SK-N-SH (cell line): ENCODE results near the gene ABHD1. TPM values are rescaled to one million over a fixed set of nuclear protein-coding genes. Genes with fewer than 3 reads are reported as not detected.

Experiments
- CTCF ChIA-PET: fragments of 300-600, 350-600 bp; formaldehyde crosslinking; extraction: SDS; loops from one replicate; lab custom pipeline; 2021; lab: Yijun Ruan, JAX
- POLR2A ChIA-PET: fragments of 350-600 bp; sonication (Branson Sonifier 250); formaldehyde crosslinking; extraction: SDS; loops from one replicate; lab custom pipeline; 2020; ENCODE audit warnings: antibody characterized with exemption, inconsistent platforms; lab: Yijun Ruan, JAX
- DNase-seq: peaks from one replicate; pipeline ENCODE4 v3.0.0; 2012
- H2AFZ ChIP-seq: fragments of 200-600 bp; sonication (generic); 2 replicates; pipeline ENCODE4 v1.8.1; 2016; ENCODE audit warnings: antibody characterized with exemption, mild to moderate bottlenecking, low read depth
- H3F3A ChIP-seq: fragments of 200-600 bp; sonication (generic); replicated peaks from 2 replicates; pipeline ENCODE3; 2016; ENCODE audit warnings: antibody characterized with exemption, mild to moderate bottlenecking; ENCODE audit not compliant: insufficient read depth
- H3K27ac ChIP-seq, 2 experiments: fragments of 200-500 bp in 1 of 2; fragments of 200-600 bp in 1 of 2; sonication (Bioruptor generic) in 1 of 2; sonication (generic), shearing (Covaris generic) in 1 of 2; 2 replicates each; pipeline versions ENCODE4 v1.5.1 to v1.6.1; 2014 to 2016; ENCODE audit warnings: low read depth in 2 of 2, inconsistent platforms in 1 of 2, low read length in 1 of 2, mild to moderate bottlenecking in 1 of 2, mixed read lengths in 1 of 2
- H3K27me3 ChIP-seq: fragments of 200-600 bp; sonication (generic), shearing (Covaris generic); 2 replicates; pipeline ENCODE4 v1.6.1; 2016; ENCODE audit warnings: mixed run types; ENCODE audit not compliant: insufficient read depth
- H3K36me3 ChIP-seq, 2 experiments: fragments of 200-500 bp in 1 of 2; fragments of 200-600 bp in 1 of 2; sonication (Bioruptor generic) in 1 of 2; sonication (generic) in 1 of 2; replicated peaks in 1 of 2; 2 replicates each; pipeline versions ENCODE3 to v1.5.1; 2014 to 2016; ENCODE audit warnings: low read length in 1 of 2, mild to moderate bottlenecking in 1 of 2; ENCODE audit not compliant: insufficient read depth in 2 of 2, control insufficient read depth in 1 of 2
- H3K4me1 ChIP-seq, 2 experiments: fragments of 200-500 bp in 1 of 2; fragments of 200-600 bp in 1 of 2; sonication (Bioruptor generic) in 1 of 2; sonication (generic), shearing (Covaris generic) in 1 of 2; 2 replicates each; pipeline versions ENCODE4 v1.5.1 to v1.6.1; 2014 to 2016; ENCODE audit warnings: low read depth in 1 of 2, low read length in 1 of 2, mixed run types in 1 of 2; ENCODE audit not compliant: insufficient read depth in 2 of 2, control insufficient read depth in 1 of 2
- H3K4me2 ChIP-seq: fragments of 200-600 bp; sonication (generic), shearing (Covaris generic); 2 replicates; pipeline ENCODE4 v1.6.1; 2017; ENCODE audit warnings: mixed run types
- H3K4me3 ChIP-seq, 2 experiments: fragments of 200-500 bp in 1 of 2; fragments of 200-600 bp in 1 of 2; sonication (Bioruptor generic) in 1 of 2; sonication (generic), shearing (Covaris generic) in 1 of 2; 2 replicates each; pipeline versions ENCODE4 v1.5.1 to v1.8.1; 2014 to 2016; ENCODE audit warnings: low read depth in 2 of 2, inconsistent platforms in 1 of 2, low read length in 1 of 2, mild to moderate bottlenecking in 1 of 2, mixed read lengths in 1 of 2, moderate library complexity in 1 of 2
- H3K79me2 ChIP-seq: fragments of 200-600 bp; sonication (generic); 2 replicates; pipeline ENCODE4 v1.8.1; 2017; ENCODE audit warnings: mild to moderate bottlenecking; ENCODE audit not compliant: insufficient read depth
- H3K9ac ChIP-seq: fragments of 200-600 bp; sonication (generic); 2 replicates; pipeline ENCODE4 v1.6.1; 2017; ENCODE audit warnings: mixed run types
- H3K9me2 ChIP-seq: fragments of 200-600 bp; sonication (generic); 2 replicates; pipeline ENCODE4 v1.6.1; 2017; ENCODE audit warnings: mixed run types
- H3K9me3 ChIP-seq: fragments of 200-600 bp; sonication (generic); 2 replicates; pipeline ENCODE4 v1.6.1; 2017; ENCODE audit warnings: mixed run types, mild to moderate bottlenecking, moderate library complexity
- H4K20me1 ChIP-seq: fragments of 200-600 bp; sonication (generic); 2 replicates; pipeline ENCODE4 v1.6.1; 2017; ENCODE audit warnings: mild to moderate bottlenecking, mixed run types; ENCODE audit not compliant: insufficient read depth
- EP300 ChIP-seq, 2 experiments: IDR thresholded peaks; 2 replicates each; pipeline versions ENCODE4 v1.4.0 to v1.6.1; 2012; ENCODE audit warnings: borderline replicate concordance in 1 of 2, low read depth in 1 of 2, low read length in 1 of 2
- FOSL2 ChIP-seq: IDR thresholded peaks from 2 replicates; pipeline ENCODE4 v1.4.0; 2012; ENCODE audit warnings: low read depth, mild to moderate bottlenecking, moderate library complexity, borderline replicate concordance
- FOXJ3 ChIP-seq: sonication (generic); formaldehyde crosslinking; IDR thresholded peaks from 2 replicates; pipeline ENCODE4 v1.5.1; 2020; ENCODE audit warnings: mild to moderate bottlenecking, missing genetic modification reagents
- FOXM1 ChIP-seq: IDR thresholded peaks from 2 replicates; pipeline ENCODE4 v1.4.0; 2012; ENCODE audit warnings: low read depth, mild to moderate bottlenecking
- GATA2 ChIP-seq: sonication (generic); formaldehyde crosslinking; IDR thresholded peaks from 2 replicates; pipeline ENCODE4 v1.5.0; 2020; ENCODE audit warnings: mild to moderate bottlenecking, missing genetic modification reagents
- MEF2A ChIP-seq: IDR thresholded peaks from 2 replicates; pipeline ENCODE4 v1.4.0; 2012; ENCODE audit warnings: low read depth, borderline replicate concordance
- NRF1 ChIP-seq: IDR thresholded peaks from 2 replicates; pipeline ENCODE4 v1.6.1; 2012; ENCODE audit warnings: low read depth, mild to moderate bottlenecking, low read length
- RAD21 ChIP-seq: IDR thresholded peaks from 2 replicates; pipeline ENCODE4 v1.6.1; 2012; ENCODE audit warnings: mild to moderate bottlenecking, low read length
- RFX5 ChIP-seq: IDR thresholded peaks from 2 replicates; pipeline ENCODE4 v1.6.1; 2012; ENCODE audit warnings: mild to moderate bottlenecking, improper control_type of control experiment, low read length
- TAF1 ChIP-seq: IDR thresholded peaks from 2 replicates; pipeline ENCODE4 v1.6.1; 2012; ENCODE audit warnings: low read depth, mild to moderate bottlenecking, low read length, moderate library complexity, borderline replicate concordance
- WGBS: methylation state at CpG from one replicate; pipeline ENCODE4 v1.1.6; 2017; ENCODE audit warnings: low lambda C conversion rate; 5-methylcytosine and 5-hydroxymethylcytosine counted together
- polyA plus RNA-seq, 3 experiments: library from polyadenylated mRNA; depleted of rRNA; stranded (reverse); fragments of >200 nt; gene quantifications; 2 replicates each; pipeline ENCODE4 v1.2.3, GENCODE V29; 2012
- TF ChIP-seq, protein P1 (sequence below): fragments of 150-350 bp; IDR thresholded peaks from 2 replicates; pipeline ENCODE4 v1.6.1; 2017; ENCODE audit warnings: antibody characterized with exemption, low read length, low read depth, borderline replicate concordance
- TF ChIP-seq, protein P2 (sequence below): IDR thresholded peaks from 2 replicates; pipeline ENCODE4; 2012
- TF ChIP-seq, protein P3 (sequence below): IDR thresholded peaks from 2 replicates; pipeline ENCODE4 v1.6.1; 2012; ENCODE audit warnings: mild to moderate bottlenecking, low read depth, low read length, moderate library complexity
- TF ChIP-seq, protein P4 (sequence below): IDR thresholded peaks from 2 replicates; pipeline ENCODE4 v1.4.0; 2012; ENCODE audit warnings: low read depth
- TF ChIP-seq, protein P5 (sequence below): IDR thresholded peaks from 2 replicates; pipeline ENCODE4 v1.4.0; 2012; ENCODE audit warnings: low read depth, borderline replicate concordance

The ABHD1 gene
- polyA plus RNA-seq, 1 of the 3 experiments (the other 2 are of a cell fraction) = 3.3 TPM

DNA sequence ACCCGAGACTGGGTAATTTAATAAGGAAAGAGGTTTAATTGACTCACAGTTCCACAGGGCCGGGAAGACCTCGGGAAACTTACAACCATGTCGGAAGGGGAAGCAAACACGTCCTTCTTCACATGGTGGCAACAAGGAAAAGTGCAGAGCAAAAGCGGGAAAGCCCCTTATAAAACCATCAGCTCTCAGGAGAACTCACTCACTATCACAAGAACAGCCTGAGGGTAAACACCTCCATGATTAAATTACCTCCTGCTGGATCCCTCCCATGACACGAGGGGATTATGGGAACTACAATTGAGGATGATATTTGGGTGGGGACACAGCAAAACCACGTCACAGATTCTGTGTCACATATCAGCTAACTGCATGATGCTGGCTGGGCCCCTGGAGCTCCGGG lies 36.6 kb downstream of the ABHD1 start:
- Histone ChIP-seq H4K20me1 (no peaks in the 10 kb centered on the region), H3K4me1 (no peaks in the 10 kb centered on the region), H3K27me3 (no peaks in the 10 kb centered on the region), H3K9ac (no peak overlapping the region), H3K27ac (no peak overlapping the region), H3F3A (no peaks in the 10 kb centered on the region), H3K4me3 (no peak overlapping the region), H3K36me3 (no peaks in the 10 kb centered on the region), H2AFZ (no peak overlapping the region), H3K4me2 (no peak overlapping the region), H3K9me3 (no peaks in the 10 kb centered on the region), H3K79me2 (no peaks in the 10 kb centered on the region), H3K9me2 (no peaks in the 10 kb centered on the region)
- no peak for DNase-seq
- WGBS = 70% methylated on average over 9 of the region's 9 CpGs
- CTCF ChIA-PET = interaction anchor here (0.6 to 6.9 kb wide), 9 partner anchors 10 to 120 kb away, joined by 3 to 58 read pairs (median 6); no protein-coding TSS in a partner anchor
- TF ChIP-seq EP300 (IDR thresholded peaks at IDR 0.05; ENCODE audit: borderline replicate concordance in 1 of 2, low read depth in 1 of 2, low read length in 1 of 2) (no peak), FOSL2 (no peak), GATA2 (CRISPR knock-in tag) (no peak), FOXJ3 (no peak), MEF2A (no peak), TAF1 (no peak), RFX5 (no peak), RAD21 (no peak), NRF1 (no peak), FOXM1 (no peak)
- TF ChIP-seq, protein P1, sequence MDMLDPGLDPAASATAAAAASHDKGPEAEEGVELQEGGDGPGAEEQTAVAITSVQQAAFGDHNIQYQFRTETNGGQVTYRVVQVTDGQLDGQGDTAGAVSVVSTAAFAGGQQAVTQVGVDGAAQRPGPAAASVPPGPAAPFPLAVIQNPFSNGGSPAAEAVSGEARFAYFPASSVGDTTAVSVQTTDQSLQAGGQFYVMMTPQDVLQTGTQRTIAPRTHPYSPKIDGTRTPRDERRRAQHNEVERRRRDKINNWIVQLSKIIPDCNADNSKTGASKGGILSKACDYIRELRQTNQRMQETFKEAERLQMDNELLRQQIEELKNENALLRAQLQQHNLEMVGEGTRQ = no peak
- TF ChIP-seq, protein P2, sequence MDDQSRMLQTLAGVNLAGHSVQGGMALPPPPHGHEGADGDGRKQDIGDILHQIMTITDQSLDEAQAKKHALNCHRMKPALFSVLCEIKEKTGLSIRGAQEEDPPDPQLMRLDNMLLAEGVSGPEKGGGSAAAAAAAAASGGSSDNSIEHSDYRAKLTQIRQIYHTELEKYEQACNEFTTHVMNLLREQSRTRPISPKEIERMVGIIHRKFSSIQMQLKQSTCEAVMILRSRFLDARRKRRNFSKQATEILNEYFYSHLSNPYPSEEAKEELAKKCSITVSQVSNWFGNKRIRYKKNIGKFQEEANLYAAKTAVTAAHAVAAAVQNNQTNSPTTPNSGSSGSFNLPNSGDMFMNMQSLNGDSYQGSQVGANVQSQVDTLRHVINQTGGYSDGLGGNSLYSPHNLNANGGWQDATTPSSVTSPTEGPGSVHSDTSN = no peak
- TF ChIP-seq, protein P3, sequence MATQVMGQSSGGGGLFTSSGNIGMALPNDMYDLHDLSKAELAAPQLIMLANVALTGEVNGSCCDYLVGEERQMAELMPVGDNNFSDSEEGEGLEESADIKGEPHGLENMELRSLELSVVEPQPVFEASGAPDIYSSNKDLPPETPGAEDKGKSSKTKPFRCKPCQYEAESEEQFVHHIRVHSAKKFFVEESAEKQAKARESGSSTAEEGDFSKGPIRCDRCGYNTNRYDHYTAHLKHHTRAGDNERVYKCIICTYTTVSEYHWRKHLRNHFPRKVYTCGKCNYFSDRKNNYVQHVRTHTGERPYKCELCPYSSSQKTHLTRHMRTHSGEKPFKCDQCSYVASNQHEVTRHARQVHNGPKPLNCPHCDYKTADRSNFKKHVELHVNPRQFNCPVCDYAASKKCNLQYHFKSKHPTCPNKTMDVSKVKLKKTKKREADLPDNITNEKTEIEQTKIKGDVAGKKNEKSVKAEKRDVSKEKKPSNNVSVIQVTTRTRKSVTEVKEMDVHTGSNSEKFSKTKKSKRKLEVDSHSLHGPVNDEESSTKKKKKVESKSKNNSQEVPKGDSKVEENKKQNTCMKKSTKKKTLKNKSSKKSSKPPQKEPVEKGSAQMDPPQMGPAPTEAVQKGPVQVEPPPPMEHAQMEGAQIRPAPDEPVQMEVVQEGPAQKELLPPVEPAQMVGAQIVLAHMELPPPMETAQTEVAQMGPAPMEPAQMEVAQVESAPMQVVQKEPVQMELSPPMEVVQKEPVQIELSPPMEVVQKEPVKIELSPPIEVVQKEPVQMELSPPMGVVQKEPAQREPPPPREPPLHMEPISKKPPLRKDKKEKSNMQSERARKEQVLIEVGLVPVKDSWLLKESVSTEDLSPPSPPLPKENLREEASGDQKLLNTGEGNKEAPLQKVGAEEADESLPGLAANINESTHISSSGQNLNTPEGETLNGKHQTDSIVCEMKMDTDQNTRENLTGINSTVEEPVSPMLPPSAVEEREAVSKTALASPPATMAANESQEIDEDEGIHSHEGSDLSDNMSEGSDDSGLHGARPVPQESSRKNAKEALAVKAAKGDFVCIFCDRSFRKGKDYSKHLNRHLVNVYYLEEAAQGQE = no peak
- TF ChIP-seq, protein P4, sequence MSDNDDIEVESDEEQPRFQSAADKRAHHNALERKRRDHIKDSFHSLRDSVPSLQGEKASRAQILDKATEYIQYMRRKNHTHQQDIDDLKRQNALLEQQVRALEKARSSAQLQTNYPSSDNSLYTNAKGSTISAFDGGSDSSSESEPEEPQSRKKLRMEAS = no peak
- TF ChIP-seq, protein P5, sequence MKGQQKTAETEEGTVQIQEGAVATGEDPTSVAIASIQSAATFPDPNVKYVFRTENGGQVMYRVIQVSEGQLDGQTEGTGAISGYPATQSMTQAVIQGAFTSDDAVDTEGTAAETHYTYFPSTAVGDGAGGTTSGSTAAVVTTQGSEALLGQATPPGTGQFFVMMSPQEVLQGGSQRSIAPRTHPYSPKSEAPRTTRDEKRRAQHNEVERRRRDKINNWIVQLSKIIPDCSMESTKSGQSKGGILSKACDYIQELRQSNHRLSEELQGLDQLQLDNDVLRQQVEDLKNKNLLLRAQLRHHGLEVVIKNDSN = no peak
- POLR2A ChIA-PET = no interaction called here
